Caco-2 (cell line): ENCODE data around the gene MCTP1. TPM values are rescaled to one million over a fixed set of nuclear protein-coding genes. Genes with fewer than 3 reads are reported as not detected.

Experiments
- BruUV-seq: library from RNA; stranded (reverse); fragments of 400-500 nt; replicated peaks from 2 replicates; lab custom pipeline; 2021; lab: Mats Ljungman, UMichigan
- CTCF ChIA-PET: fragments of 300-600 bp; sonication (Branson Sonifier 250); formaldehyde crosslinking; loops from one replicate; lab custom pipeline; 2022; ENCODE audit warnings: antibody characterized with exemption; lab: Charles Lee
- POLR2A ChIA-PET: fragments of 300-600 bp; sonication (Branson Sonifier 250); formaldehyde crosslinking; loops from one replicate; lab custom pipeline; 2022; ENCODE audit warnings: antibody characterized with exemption; lab: Charles Lee
- DNase-seq, 2 experiments: peaks; one replicate each; pipeline versions ENCODE4 v3.0.0 to v3.0.0-alpha.2; 2020 to 2022
- H3K27me3 ChIP-seq: replicated peaks from 2 replicates; pipeline ENCODE4 v1.6.0; 2011; ENCODE audit warnings: low read length; ENCODE audit not compliant: control insufficient read depth, insufficient read depth
- H3K36me3 ChIP-seq: 2 replicates; pipeline ENCODE4 v1.5.1; 2011; ENCODE audit warnings: low read length; ENCODE audit not compliant: control insufficient read depth, insufficient read depth
- H3K4me1 ChIP-seq: fragments of 250-450 bp; sonication (Bioruptor Pico); 2 replicates; pipeline ENCODE4 v1.5.1; 2020; ENCODE audit warnings: mild to moderate bottlenecking
- H3K4me3 ChIP-seq: 2 replicates; pipeline ENCODE4 v1.5.1; 2011; ENCODE audit warnings: low read depth, mild to moderate bottlenecking, control low read depth, low read length
- H3K9me3 ChIP-seq: fragments of 250-450 bp; sonication (Bioruptor Pico); 2 replicates; pipeline ENCODE4 v1.5.1; 2020; ENCODE audit warnings: mild to moderate bottlenecking, moderate library complexity
- H3K27ac Mint-ChIP-seq: one replicate; pipeline ENCODE4 v1.8.0; 2022; ENCODE audit warnings: mixed read lengths; ENCODE audit not compliant: unreplicated experiment
- H3K27me3 Mint-ChIP-seq: one replicate; pipeline ENCODE4 v1.8.0; 2022; ENCODE audit warnings: mixed read lengths; ENCODE audit not compliant: insufficient read depth, unreplicated experiment
- H3K36me3 Mint-ChIP-seq: one replicate; pipeline ENCODE4 v1.8.0; 2022; ENCODE audit warnings: mild to moderate bottlenecking, mixed read lengths; ENCODE audit not compliant: insufficient read depth, unreplicated experiment
- H3K4me1 Mint-ChIP-seq: one replicate; pipeline ENCODE4 v1.8.0; 2022; ENCODE audit warnings: low read depth, mixed read lengths; ENCODE audit not compliant: unreplicated experiment
- H3K4me3 Mint-ChIP-seq: one replicate; pipeline ENCODE4 v1.8.0; 2022; ENCODE audit warnings: mild to moderate bottlenecking, moderate library complexity, mixed read lengths; ENCODE audit not compliant: unreplicated experiment
- H3K9me3 Mint-ChIP-seq: one replicate; pipeline ENCODE4 v1.8.0; 2022; ENCODE audit warnings: mixed read lengths; ENCODE audit not compliant: unreplicated experiment
- intact Hi-C: fragments of 100-400 bp; cut with micrococcal nuclease; formaldehyde crosslinking; loops from one replicate; pipeline ENCODE4 v1.10.0; 2022; ENCODE audit not compliant: unreplicated experiment
- total RNA-seq: library from RNA; stranded (reverse); gene quantifications from 2 replicates; pipeline ENCODE4 v1.2.3, GENCODE V29; 2022
- TF ChIP-seq, protein P1 (sequence below), 2 experiments: fragments of 200-600 bp in 1 of 2; IDR thresholded peaks; 1 replicate in 1 of 2; 2 replicates in 1 of 2; pipeline versions ENCODE4 v1.5.1 to v1.8.0; 2011 to 2022; ENCODE audit warnings: antibody characterized with exemption in 1 of 2, control low read depth in 1 of 2, inconsistent platforms in 1 of 2, low read depth in 1 of 2, low read length in 1 of 2, mild to moderate bottlenecking in 1 of 2, moderate library complexity in 1 of 2; ENCODE audit not compliant: insufficient read depth in 1 of 2, severe bottlenecking in 1 of 2, unreplicated experiment in 1 of 2

MCTP1 gene
- total RNA-seq, 1 experiment from 2014 or later: 3.2 TPM

DNA sequence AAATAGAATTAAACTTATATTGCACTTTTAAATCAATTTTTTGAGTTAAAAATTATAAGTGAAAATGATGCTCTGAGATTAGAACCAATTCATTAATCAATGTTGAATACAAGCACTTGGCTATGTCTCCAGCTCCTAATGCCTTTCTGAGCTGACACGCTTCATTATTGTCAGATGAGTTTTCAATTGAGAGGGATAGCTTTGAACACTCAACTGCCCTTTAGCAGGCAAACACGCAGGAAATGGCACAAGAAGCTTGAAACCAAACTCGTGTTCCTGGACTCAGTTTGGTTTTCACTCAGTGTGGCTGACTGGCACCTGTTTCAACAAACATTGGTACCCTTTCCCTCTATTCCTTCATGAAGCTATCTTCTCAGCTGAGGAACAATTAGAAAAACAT, 109.8 kb downstream of the MCTP1 start:
- no peaks in the 10 kb centered on the region for H3K4me1 Mint-ChIP-seq
- H3K9me3 ChIP-seq: no peaks in the 10 kb centered on the region
- POLR2A ChIA-PET: no interaction called here

DNA sequence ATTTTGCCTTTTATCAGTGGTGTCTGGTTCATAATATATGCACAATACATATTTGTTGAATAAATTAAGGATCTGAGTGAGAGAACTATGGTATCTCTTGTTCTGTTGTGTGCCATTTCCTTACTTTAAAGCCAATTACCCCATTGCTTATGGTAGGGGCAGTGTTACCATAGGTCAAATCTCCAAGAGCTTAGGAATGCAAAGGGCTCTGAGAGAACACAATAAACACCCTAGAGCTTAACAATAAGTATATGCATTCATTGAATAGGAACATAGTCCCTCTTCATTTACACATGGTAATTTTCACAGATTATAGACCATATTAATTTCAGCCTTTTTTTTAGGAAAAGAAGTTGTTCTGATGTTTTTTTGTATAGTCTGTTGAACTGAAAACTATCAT, 112.2 kb downstream of the MCTP1 start:
- Mint-ChIP-seq H3K27ac (no peak overlapping the region), H3K36me3 (no peaks in the 10 kb centered on the region), H3K4me3 (no peak overlapping the region), H3K27me3 (no peaks in the 10 kb centered on the region), H3K4me1 (no peaks in the 10 kb centered on the region), H3K9me3 (peaks cover 27% of the 10 kb centered on the region)
- DNase-seq: no peak
- TF ChIP-seq, protein P1, sequence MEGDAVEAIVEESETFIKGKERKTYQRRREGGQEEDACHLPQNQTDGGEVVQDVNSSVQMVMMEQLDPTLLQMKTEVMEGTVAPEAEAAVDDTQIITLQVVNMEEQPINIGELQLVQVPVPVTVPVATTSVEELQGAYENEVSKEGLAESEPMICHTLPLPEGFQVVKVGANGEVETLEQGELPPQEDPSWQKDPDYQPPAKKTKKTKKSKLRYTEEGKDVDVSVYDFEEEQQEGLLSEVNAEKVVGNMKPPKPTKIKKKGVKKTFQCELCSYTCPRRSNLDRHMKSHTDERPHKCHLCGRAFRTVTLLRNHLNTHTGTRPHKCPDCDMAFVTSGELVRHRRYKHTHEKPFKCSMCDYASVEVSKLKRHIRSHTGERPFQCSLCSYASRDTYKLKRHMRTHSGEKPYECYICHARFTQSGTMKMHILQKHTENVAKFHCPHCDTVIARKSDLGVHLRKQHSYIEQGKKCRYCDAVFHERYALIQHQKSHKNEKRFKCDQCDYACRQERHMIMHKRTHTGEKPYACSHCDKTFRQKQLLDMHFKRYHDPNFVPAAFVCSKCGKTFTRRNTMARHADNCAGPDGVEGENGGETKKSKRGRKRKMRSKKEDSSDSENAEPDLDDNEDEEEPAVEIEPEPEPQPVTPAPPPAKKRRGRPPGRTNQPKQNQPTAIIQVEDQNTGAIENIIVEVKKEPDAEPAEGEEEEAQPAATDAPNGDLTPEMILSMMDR (IDR thresholded peaks at IDR 0.05; ENCODE audit: insufficient read depth in 1 of 2, low read depth in 1 of 2, low read length in 1 of 2, severe bottlenecking in 1 of 2, unreplicated experiment in 1 of 2): no peak
- H3K4me1 ChIP-seq: no peaks in the 10 kb centered on the region
- CTCF ChIA-PET: no interaction called here
- no TSS peak for BruUV-seq
- H3K27me3 ChIP-seq: no peaks in the 10 kb centered on the region
- H3K36me3 ChIP-seq: no peaks in the 10 kb centered on the region
- intact Hi-C loops: no loop called here
- H3K4me3 ChIP-seq: no peak overlapping the region
- H3K9me3 ChIP-seq: no peaks in the 10 kb centered on the region
- POLR2A ChIA-PET: no interaction called here

More for the DNA sequence above, 109.8 kb downstream of the MCTP1 start:
- H3K4me3 Mint-ChIP-seq: no peak overlapping the region
- DNase-seq: no peak
- no peak overlapping the region for H3K27ac Mint-ChIP-seq
- BruUV-seq: no TSS peak
- Histone ChIP-seq H3K36me3 (no peaks in the 10 kb centered on the region), H3K4me3 (no peak overlapping the region), H3K27me3 (no peaks in the 10 kb centered on the region), H3K4me1 (no peaks in the 10 kb centered on the region)
- H3K36me3 Mint-ChIP-seq: no peaks in the 10 kb centered on the region
- no peaks in the 10 kb centered on the region for H3K27me3 Mint-ChIP-seq
- TF ChIP-seq, protein P1 (IDR thresholded peaks at IDR 0.05; ENCODE audit: insufficient read depth in 1 of 2, low read depth in 1 of 2, low read length in 1 of 2, severe bottlenecking in 1 of 2, unreplicated experiment in 1 of 2): no peak
- CTCF ChIA-PET: no interaction called here
- intact Hi-C loops: no loop called here
- H3K9me3 Mint-ChIP-seq: peaks cover 18% of the 10 kb centered on the region

DNA sequence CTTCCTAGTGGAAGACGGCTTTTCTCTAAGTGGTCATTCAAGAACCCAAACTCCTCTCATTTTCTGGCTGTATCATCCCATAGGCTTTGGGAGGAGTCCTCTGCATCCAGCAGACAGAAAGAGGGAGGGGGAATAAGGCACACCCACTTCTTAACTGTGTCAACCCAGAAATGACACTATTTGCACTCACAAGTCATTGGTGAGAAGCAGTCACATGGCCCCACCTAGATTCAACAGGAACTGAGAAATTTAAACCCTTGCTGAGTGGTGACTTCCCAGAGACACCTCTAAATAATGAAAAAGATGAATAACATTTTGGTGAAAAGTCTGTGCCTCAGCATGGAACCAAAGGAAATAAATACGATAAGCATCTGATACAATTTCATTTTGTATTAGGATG, 120.0 kb downstream of the MCTP1 start:
- H3K9me3 Mint-ChIP-seq: peaks cover 7% of the 10 kb centered on the region
- Histone ChIP-seq H3K27me3 (no peaks in the 10 kb centered on the region), H3K9me3 (no peaks in the 10 kb centered on the region), H3K36me3 (no peaks in the 10 kb centered on the region), H3K4me1 (no peaks in the 10 kb centered on the region), H3K4me3 (no peak overlapping the region)
- no peaks in the 10 kb centered on the region for H3K27me3 Mint-ChIP-seq
- no peak for DNase-seq
- intact Hi-C loops: no loop called here
- CTCF ChIA-PET: no interaction called here
- POLR2A ChIA-PET: no interaction called here
- no TSS peak for BruUV-seq
- no peak overlapping the region for H3K4me3 Mint-ChIP-seq
- no peaks in the 10 kb centered on the region for H3K4me1 Mint-ChIP-seq
- H3K36me3 Mint-ChIP-seq: no peaks in the 10 kb centered on the region
- H3K27ac Mint-ChIP-seq: no peak overlapping the region
- TF ChIP-seq, protein P1 (IDR thresholded peaks at IDR 0.05; ENCODE audit: insufficient read depth in 1 of 2, low read depth in 1 of 2, low read length in 1 of 2, severe bottlenecking in 1 of 2, unreplicated experiment in 1 of 2): no peak
